Activated B cell treated with CpG ODN at 0.5 μM for 24 hours (primary cell): ENCODE results near the gene FZR1. TPM values are rescaled to one million over a fixed set of nuclear protein-coding genes. Genes with fewer than 3 reads are reported as not detected.

ENCODE experiments used
- ATAC-seq: fragments of 200-7000 bp; cut with Tn5 transposase; one replicate; pipeline ENCODE4 v1.10.0; 2021; ENCODE audit warnings: low read depth, mild to moderate bottlenecking, moderate library complexity
- CTCF ChIA-PET: fragments of 350-600 bp; sonication (Branson Sonifier 250); formaldehyde crosslinking; loops from one replicate; lab custom pipeline; 2021; ENCODE audit warnings: antibody characterized with exemption; lab: Charles Lee
- POLR2A ChIA-PET: fragments of 350-600 bp; sonication (Branson Sonifier 250); formaldehyde crosslinking; loops from one replicate; lab custom pipeline; 2021; ENCODE audit warnings: antibody characterized with exemption; lab: Charles Lee
- DNase-seq: peaks from one replicate; pipeline ENCODE4 v3.0.0; 2022
- H3K27ac Mint-ChIP-seq: one replicate; pipeline ENCODE4 v1.8.0; 2020; ENCODE audit warnings: mixed read lengths
- H3K27me3 Mint-ChIP-seq: one replicate; pipeline ENCODE4 v1.8.0; 2021; ENCODE audit warnings: mixed read lengths
- H3K36me3 Mint-ChIP-seq: one replicate; pipeline ENCODE4 v1.8.0; 2021; ENCODE audit warnings: low read depth, mixed read lengths
- H3K4me1 Mint-ChIP-seq: one replicate; pipeline ENCODE4 v1.8.0; 2021; ENCODE audit warnings: mixed read lengths
- H3K4me3 Mint-ChIP-seq: one replicate; pipeline ENCODE4 v1.8.0; 2020; ENCODE audit warnings: mild to moderate bottlenecking, mixed read lengths
- H3K9me3 Mint-ChIP-seq: one replicate; pipeline ENCODE4 v1.8.0; 2020; ENCODE audit warnings: mixed read lengths
- intact Hi-C: fragments of 100-400 bp; cut with micrococcal nuclease; formaldehyde crosslinking; loops from one replicate; pipeline ENCODE4 v1.15.1; 2024
- total RNA-seq: library from RNA; stranded (reverse); gene quantifications from 2 replicates; pipeline ENCODE4 v1.2.3, GENCODE V29; 2022
- TF ChIP-seq, protein P1 (sequence below): fragments of 200-600 bp; IDR thresholded peaks from one replicate; pipeline ENCODE4 v1.8.0; 2022; ENCODE audit warnings: antibody characterized with exemption, mild to moderate bottlenecking

FZR1 gene
- total RNA-seq, 1 donor from 2014 or later, result 66.0 TPM

GRCh38 chr19:3523361-3524077 is 17.4 kb downstream of the FZR1 start:
- TF ChIP-seq, protein P1, sequence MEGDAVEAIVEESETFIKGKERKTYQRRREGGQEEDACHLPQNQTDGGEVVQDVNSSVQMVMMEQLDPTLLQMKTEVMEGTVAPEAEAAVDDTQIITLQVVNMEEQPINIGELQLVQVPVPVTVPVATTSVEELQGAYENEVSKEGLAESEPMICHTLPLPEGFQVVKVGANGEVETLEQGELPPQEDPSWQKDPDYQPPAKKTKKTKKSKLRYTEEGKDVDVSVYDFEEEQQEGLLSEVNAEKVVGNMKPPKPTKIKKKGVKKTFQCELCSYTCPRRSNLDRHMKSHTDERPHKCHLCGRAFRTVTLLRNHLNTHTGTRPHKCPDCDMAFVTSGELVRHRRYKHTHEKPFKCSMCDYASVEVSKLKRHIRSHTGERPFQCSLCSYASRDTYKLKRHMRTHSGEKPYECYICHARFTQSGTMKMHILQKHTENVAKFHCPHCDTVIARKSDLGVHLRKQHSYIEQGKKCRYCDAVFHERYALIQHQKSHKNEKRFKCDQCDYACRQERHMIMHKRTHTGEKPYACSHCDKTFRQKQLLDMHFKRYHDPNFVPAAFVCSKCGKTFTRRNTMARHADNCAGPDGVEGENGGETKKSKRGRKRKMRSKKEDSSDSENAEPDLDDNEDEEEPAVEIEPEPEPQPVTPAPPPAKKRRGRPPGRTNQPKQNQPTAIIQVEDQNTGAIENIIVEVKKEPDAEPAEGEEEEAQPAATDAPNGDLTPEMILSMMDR, result no peak
- H3K36me3 Mint-ChIP-seq, result peaks cover 33% of the 10 kb centered on the region
- no peak overlapping the region for H3K4me3 Mint-ChIP-seq
- H3K4me1 Mint-ChIP-seq, result peaks cover 15% of the 10 kb centered on the region
- H3K27me3 Mint-ChIP-seq, result no peaks in the 10 kb centered on the region
- ATAC-seq (no peak), DNase-seq (no peak)
- POLR2A ChIA-PET, result no interaction called here
- H3K27ac Mint-ChIP-seq, result no peak overlapping the region
- CTCF ChIA-PET, result no interaction called here
- intact Hi-C loops, result no loop called here
- H3K9me3 Mint-ChIP-seq, result no peaks in the 10 kb centered on the region

GRCh38 chr19:3524078-3524842 is 18.1 kb downstream of the FZR1 start:
- Mint-ChIP-seq H3K9me3 (no peaks in the 10 kb centered on the region), H3K36me3 (peaks cover 33% of the 10 kb centered on the region), H3K4me1 (peaks cover 13% of the 10 kb centered on the region), H3K27me3 (no peaks in the 10 kb centered on the region), H3K27ac (no peak overlapping the region), H3K4me3 (no peak overlapping the region)
- DNase-seq, result no peak
- ChIA-PET CTCF (no interaction called here), POLR2A (no interaction called here)
- TF ChIP-seq, protein P1, result no peak
- intact Hi-C loops, result no loop called here
- ATAC-seq, result no peak

DNA sequence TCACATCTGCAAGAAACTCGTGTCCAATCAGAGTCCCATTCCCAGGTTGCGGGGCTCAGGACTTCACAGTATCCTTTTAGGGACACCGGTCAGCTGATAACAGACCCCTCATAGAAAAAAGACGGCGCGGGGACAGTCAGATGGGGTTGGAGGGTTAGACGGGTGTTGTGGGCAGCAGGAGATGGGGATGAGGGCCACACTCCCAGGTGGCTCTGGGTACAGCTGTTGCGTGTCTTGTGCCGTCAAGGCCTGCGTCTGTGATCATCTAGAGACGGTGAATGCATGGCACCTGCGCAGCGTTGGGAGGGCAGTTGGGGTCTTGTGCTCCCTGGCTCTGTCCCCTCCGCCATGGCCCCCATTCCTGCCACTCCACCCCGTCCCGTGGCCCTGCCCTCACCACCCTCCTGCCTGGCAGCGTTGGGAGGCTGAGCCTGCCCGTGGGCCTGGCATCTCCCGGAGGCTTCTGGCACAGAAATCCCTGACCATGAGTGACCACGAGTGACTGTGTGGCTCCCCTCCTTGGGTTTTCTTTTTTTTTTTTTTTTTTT is 18.9 kb downstream of the FZR1 start:
- Mint-ChIP-seq H3K4me1 (peaks cover 6% of the 10 kb centered on the region), H3K27ac (no peak overlapping the region), H3K36me3 (peaks cover 33% of the 10 kb centered on the region), H3K9me3 (no peaks in the 10 kb centered on the region), H3K27me3 (no peaks in the 10 kb centered on the region), H3K4me3 (no peak overlapping the region)
- TF ChIP-seq, protein P1, result no peak
- ChIA-PET CTCF (no interaction called here), POLR2A (interaction anchor here (0.6 kb wide), 1 partner anchor 731 kb away, joined by 3 read pairs; no protein-coding TSS in a partner anchor)
- intact Hi-C loops, result no loop called here
- no peak for DNase-seq
- no peak for ATAC-seq

- DNase-seq, result no peak
- no peak overlapping the region for H3K27ac Mint-ChIP-seq
Measured at GRCh38 chr19:3526507-3527237, 20.6 kb downstream of the FZR1 start.

More at GRCh38 chr19:3526507-3527237, 20.6 kb downstream of the FZR1 start:
- intact Hi-C loops, result no loop called here
- Mint-ChIP-seq H3K4me3 (no peak overlapping the region), H3K36me3 (peaks cover 26% of the 10 kb centered on the region), H3K9me3 (no peaks in the 10 kb centered on the region), H3K27me3 (no peaks in the 10 kb centered on the region), H3K4me1 (no peaks in the 10 kb centered on the region)
- ATAC-seq, result no peak
- CTCF ChIA-PET, result no interaction called here
- TF ChIP-seq, protein P1, result no peak
- POLR2A ChIA-PET, result no interaction called here
